GM18526 (cell line): Measurements from ENCODE around the gene PEX5.

Source experiments
- POLR2A ChIP-seq: IDR thresholded peaks from 3 replicates; pipeline ENCODE4 v1.6.1; 2011; ENCODE audit not compliant: insufficient read length; ENCODE audit errors: extremely low read depth

Gene PEX5

GRCh38 chr12:7155471-7156034 lies 33.9 kb upstream of the PEX5 start:
- TF ChIP-seq POLR2A: no peak

- TF ChIP-seq POLR2A: no peak
Observed at GRCh38 chr12:7156259-7157197, 33.0 kb upstream of the PEX5 start.

GRCh38 chr12:7157391-7157790 lies 32.1 kb upstream of the PEX5 start:
- TF ChIP-seq POLR2A: no peak

DNA sequence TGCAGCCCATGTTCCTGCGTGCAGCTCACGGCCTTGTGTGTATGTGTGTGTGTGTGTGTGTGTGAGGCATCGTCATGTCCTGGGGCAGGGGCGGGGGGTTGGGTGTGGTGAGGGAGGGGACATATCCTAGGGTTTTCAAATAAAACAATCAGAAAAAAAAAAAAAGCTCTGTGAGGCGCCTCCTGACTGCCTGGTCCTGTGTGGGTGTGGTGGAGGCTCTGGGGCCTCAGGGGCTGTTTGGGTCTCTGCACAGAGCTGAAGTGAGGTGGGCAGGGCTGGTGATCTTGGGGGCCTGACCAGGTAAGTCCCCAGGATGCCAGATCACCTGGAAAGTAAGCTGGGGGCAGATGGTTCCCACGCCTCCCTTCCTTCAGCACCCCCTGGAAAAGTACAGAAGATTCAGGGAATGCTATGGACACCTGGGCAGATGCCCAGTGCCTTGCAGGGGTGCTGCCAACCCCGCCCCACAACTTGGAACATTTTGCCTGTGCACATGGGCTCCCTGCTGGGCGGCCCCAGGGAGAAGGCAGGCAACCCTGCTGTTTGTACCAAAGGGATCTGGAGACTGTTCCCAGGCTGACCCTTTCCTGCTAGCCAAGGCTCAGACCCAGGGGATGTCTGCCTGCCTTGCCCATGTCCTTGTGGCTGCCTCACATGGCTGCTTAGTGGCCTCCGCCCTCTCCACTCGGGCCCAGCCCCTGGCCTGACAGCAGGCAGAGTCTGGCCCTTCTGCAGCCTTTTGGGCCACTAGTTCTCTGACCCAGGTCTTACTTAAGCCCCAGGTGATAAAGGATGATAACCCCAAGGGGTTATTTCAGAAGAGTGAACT lies 30.5 kb upstream of the PEX5 start:
- no peak for TF ChIP-seq POLR2A

DNA sequence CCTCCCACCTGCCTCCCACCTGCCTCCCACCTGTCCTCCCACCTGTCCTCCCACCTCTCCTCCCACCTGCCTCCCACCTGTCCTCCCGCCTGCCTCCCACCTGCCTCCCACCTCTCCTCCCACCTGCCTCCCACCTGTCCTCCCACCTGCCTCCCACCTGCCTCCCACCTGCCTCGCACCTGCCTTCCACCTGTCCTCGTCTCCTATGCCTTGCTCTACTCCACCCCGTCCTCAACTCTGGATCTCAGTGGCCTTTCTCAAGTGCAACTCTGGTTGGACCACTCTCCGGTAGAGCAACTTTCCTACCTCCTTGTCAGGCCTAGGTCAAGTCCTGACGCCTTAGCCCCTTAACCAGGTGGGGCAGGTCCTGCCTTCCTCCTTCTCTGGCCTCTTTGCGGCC lies 29.3 kb upstream of the PEX5 start:
- TF ChIP-seq POLR2A: no peak

DNA sequence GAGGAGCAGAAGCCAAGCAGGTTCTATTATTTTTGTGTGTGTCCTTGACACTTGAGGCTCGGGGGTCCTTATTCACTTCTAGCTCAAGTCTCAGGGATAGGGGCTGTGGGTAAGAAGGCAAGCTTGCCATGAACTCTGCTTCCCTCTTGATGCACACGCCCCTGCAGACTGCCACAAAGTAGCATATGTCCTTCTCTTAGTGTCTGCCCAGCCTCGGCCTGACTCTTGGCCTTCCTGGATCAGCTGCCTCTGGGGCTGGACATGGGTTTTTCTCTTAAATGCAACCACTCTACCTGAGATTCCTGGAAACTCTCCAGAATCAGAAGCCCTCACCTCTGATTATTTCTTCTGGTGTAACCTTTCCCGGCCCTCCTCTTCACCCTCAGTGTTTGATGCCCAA lies 28.2 kb upstream of the PEX5 start:
- TF ChIP-seq POLR2A: no peak

DNA sequence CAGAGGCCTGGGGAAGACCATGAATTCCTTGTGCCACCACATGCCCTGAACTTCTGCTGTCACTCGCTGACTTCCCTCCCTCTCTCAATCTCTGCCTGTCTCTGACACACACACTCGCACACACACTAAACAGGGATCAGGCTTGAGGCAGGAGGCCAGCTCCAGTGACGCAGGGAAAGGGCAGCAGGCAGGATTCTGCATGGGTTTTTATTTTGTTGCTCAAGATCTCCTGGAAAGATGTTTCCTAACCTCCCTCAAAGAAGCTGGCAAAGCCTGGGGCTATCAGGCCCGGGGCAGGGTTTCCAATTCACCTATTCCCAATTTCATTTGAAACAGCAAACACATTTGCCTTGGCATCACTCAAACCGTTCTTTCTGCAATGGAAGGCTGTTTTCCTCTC lies 27.7 kb upstream of the PEX5 start:
- TF ChIP-seq POLR2A: no peak

DNA sequence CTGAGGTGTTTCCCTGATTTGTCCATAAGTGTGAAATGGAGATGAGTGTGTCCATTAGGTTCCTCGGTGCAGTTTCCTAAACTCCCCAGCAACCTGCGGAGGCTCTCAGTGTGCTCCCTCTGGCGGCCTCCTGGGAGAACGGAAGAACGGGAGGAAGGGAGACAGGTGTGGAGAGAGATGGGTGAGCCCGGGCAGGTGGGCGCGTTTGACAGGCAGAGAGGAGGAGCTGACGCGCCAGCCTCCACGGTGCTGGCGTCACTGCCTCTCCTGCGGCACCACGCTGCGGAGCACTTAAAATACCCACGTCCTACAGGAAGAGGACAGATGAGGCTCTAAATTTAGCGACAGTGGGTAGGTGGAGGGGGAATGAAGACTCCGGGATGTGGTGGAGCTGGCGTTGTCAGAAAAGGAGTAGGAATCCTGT lies 26.8 kb upstream of the PEX5 start:
- TF ChIP-seq POLR2A: no peak

DNA sequence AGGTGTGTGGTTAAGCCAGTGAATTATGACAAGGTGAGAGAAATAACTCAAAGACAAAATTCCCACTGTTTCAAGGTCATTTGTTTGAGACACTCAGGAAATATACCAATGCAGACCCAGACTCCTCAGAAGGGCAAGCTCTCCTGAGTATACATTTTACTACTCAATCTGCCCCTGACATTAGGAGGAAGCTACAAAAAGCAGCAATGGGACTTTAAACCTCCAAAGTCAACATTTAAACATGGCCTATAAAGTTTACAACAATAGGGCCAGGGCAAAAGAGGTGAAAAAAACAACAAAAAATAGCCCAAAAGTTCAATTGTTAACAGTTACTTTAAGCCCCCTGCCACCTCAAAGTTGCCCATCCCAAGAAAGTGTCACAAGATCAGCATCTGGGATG lies 19.5 kb upstream of the PEX5 start:
- no peak for TF ChIP-seq POLR2A

GRCh38 chr12:7171854-7172253 lies 17.6 kb upstream of the PEX5 start:
- no peak for TF ChIP-seq POLR2A

GRCh38 chr12:7175493-7175892 lies 14.0 kb upstream of the PEX5 start:
- TF ChIP-seq POLR2A: no peak

GRCh38 chr12:7176595-7176994 lies 12.9 kb upstream of the PEX5 start:
- TF ChIP-seq POLR2A: no peak

DNA sequence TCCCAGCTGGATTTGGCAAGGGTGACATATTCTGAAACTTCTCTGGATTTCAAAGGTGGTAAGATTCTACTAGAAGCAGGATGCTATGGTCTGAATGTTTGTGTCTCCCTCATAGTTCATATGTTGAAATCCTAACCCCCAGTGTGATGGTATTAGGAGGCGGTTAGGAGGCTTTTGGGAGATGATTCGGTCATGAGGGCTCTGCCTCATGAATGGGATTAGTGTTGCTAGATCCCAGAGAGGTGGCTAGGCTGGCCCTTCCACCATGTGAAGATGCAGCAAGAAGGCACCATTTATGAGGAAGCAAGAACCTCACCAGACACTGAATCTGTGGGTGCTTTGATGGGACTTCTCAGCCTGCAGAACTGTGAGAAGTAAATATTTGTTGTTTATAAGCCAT lies 11.0 kb upstream of the PEX5 start:
- no peak for TF ChIP-seq POLR2A

DNA sequence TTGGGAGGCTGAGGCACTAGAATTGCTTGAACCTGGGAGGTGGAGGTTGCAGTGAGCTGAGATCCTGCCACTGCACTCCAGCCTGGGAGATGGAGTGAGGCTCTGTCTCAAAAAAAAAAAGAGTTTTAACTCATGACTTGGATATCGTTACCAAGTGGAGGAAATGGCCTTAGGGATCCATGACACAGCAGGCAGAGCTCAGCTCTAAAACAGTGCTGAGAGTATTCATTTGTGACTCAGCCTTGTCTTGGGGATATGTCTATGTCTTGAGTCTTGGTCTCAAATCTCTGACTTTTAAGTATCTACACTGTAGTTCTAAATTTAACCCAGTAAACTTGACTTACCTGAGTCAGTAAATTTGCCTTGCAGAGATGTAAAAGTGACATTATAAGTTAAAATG lies 8.8 kb upstream of the PEX5 start:
- no peak for TF ChIP-seq POLR2A

DNA sequence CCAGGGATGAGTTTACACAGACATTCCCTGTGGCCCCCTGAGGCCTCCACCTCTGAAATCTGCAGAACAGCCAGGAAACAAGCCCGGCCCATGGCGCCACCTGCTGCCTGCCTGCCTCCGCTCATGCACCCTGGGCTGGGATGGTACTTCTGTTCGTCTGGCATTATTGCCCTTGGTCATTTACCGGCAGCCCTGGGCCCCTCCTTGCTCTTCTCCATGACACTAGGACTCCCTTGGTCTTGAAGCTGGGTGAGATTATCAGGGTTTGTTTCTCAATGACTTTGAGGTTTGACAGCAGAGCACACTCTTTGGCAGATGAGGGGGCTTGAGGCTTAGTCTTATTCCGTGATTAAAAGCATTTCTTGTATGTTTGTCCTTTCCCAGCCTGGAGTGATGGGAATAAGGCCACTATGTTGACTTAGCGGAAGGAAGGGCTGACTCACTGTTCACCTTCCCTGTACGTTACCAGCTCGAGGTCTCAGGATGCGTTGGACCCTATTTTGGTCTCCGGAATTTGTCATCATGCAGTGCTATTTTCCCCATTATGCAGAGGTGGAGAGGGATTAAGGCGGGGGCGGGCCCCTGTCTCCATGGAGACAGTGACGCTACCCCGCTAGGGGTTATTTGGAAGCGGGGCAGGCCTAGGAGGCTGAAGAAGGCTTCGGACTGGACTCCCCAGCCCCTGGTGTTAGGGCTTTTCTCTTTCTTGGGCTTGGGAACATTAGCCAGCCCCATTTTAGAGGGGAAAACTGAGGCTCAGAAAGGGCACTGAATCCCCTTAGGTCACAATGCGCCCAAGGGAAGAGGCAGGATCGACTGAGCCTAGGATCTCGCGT lies 706 bp upstream of the PEX5 start:
- TF ChIP-seq POLR2A: no peak
